Measurements from ENCODE around the gene SLC22A17.

GRCh38 chr14:23359722-23360447, 7.2 kb upstream of the SLC22A17 start:
- TF ChIP-seq CTCF (IDR thresholded peaks at IDR 0.05) (no peak), POLR2A (IDR thresholded peaks at IDR 0.05) (no peak), POLR2AphosphoS5 (IDR thresholded peaks at IDR 0.05) (no peak)
